HL-60 (cell line): ENCODE measurements around the gene USH2A.

Experiments used
- DNase-seq, 2 experiments: peaks; one replicate each; pipeline ENCODE4 v3.0.0-alpha.2; 2010 to 2020; ENCODE audit warnings: low read depth in 1 of 2, low spot score in 1 of 2
- H3K27ac ChIP-seq: fragments of 250-450 bp; sonication (Bioruptor Pico); replicated peaks from 2 replicates; pipeline ENCODE4 v1.5.1; 2020; ENCODE audit warnings: mild to moderate bottlenecking, moderate library complexity
- H3K27me3 ChIP-seq: fragments of 250-450 bp; sonication (Bioruptor Pico); 2 replicates; pipeline ENCODE4 v1.5.1; 2021; ENCODE audit warnings: mild to moderate bottlenecking, moderate library complexity; ENCODE audit not compliant: insufficient read depth, poor library complexity, severe bottlenecking
- H3K4me3 ChIP-seq: replicated peaks from 2 replicates; pipeline ENCODE4 v1.5.1; 2011; ENCODE audit warnings: mild to moderate bottlenecking, control low read depth, low read length; ENCODE audit not compliant: insufficient read depth
- GABPA ChIP-seq: IDR thresholded peaks from 2 replicates; pipeline ENCODE4 v1.6.1; 2012; ENCODE audit warnings: low read depth
- POLR2AphosphoS5 ChIP-seq: IDR thresholded peaks from 2 replicates; pipeline ENCODE4 v1.6.1; 2012; ENCODE audit warnings: low read depth
- SPI1 ChIP-seq: IDR thresholded peaks from 2 replicates; pipeline ENCODE4 v1.6.1; 2012; ENCODE audit warnings: low read depth, mild to moderate bottlenecking, borderline replicate concordance
- TF ChIP-seq, protein P1 (sequence below): IDR thresholded peaks from one replicate; pipeline ENCODE4 v1.5.1; 2011; ENCODE audit warnings: low read length, control low read depth, inconsistent platforms; ENCODE audit not compliant: insufficient read depth
- TF ChIP-seq, protein P2 (sequence below): IDR thresholded peaks from 2 replicates; pipeline ENCODE4 v1.6.1; 2012; ENCODE audit warnings: low read depth; ENCODE audit not compliant: insufficient replicate concordance

Gene USH2A

DNA sequence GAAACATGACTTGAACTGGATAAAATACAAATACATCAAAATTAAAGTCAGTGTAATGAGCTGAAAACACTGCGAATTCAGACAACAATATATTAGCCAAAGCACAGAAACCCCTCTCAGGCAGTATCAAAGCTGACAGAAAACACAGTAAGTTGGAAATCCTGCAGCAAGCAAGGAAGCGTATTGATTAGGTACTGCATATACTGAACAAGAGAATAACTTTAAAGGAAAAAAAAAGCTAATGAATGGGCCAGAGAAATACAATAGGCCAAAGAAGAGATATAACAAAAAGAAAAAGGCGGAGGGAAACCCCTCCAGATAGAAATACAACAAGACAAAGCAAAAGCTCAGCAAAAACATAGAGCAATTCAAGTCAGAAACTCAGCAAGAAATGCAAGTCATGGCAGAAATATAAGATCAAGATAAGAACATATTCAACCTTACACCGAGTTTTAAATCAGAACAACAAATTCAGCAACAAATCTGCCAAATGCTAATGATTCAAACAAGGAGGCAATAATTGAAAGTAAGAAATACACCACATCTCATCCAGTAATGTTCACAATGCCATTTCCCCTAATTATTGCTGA, 299.0 kb downstream of the USH2A start:
- TF ChIP-seq, protein P1, sequence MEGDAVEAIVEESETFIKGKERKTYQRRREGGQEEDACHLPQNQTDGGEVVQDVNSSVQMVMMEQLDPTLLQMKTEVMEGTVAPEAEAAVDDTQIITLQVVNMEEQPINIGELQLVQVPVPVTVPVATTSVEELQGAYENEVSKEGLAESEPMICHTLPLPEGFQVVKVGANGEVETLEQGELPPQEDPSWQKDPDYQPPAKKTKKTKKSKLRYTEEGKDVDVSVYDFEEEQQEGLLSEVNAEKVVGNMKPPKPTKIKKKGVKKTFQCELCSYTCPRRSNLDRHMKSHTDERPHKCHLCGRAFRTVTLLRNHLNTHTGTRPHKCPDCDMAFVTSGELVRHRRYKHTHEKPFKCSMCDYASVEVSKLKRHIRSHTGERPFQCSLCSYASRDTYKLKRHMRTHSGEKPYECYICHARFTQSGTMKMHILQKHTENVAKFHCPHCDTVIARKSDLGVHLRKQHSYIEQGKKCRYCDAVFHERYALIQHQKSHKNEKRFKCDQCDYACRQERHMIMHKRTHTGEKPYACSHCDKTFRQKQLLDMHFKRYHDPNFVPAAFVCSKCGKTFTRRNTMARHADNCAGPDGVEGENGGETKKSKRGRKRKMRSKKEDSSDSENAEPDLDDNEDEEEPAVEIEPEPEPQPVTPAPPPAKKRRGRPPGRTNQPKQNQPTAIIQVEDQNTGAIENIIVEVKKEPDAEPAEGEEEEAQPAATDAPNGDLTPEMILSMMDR, result no peak
- TF ChIP-seq POLR2AphosphoS5 (no peak), GABPA (no peak)
- H3K4me3 ChIP-seq, result no peak overlapping the region
- H3K27me3 ChIP-seq, result no peaks in the 10 kb centered on the region
- no peak overlapping the region for H3K27ac ChIP-seq
- DNase-seq, result no peak

DNA sequence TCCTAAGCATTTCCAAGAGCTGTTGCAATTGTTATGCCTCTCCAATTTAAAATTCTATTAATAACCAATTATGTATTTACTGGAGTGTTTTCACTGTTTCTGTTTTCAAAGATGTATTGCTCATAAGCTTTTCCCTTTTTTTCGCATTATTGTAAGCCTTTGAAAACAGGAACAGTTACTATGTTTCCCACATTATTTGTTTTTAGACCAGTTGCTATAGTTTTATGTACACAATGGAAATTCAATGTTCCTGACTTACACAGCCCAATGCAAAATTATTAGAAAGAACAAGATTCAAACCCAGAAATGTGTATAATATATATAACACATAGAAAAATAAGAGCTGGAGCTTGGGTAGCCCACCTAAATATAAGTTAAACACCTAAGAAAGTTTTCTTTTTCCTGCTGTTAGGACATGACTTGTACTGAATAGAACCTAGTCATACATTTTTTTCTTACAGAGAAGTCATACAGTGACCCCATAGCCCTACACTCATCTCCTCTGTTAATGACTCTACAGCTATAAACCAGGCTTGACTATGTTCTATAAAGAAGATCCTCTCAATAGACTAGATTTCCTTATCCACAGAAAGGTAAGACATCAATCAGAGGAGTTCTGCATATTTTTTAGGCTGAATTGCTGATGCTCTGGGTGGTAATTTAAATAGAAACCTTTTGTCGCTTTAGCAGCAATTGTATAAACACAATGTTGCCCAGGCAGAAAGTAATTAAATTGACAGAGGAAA, 299.6 kb downstream of the USH2A start:
- no peak overlapping the region for H3K27ac ChIP-seq
- H3K4me3 ChIP-seq, result no peak overlapping the region
- no peak for DNase-seq
- TF ChIP-seq SPI1, result no peak
- no peak for TF ChIP-seq POLR2AphosphoS5
- TF ChIP-seq, protein P2, sequence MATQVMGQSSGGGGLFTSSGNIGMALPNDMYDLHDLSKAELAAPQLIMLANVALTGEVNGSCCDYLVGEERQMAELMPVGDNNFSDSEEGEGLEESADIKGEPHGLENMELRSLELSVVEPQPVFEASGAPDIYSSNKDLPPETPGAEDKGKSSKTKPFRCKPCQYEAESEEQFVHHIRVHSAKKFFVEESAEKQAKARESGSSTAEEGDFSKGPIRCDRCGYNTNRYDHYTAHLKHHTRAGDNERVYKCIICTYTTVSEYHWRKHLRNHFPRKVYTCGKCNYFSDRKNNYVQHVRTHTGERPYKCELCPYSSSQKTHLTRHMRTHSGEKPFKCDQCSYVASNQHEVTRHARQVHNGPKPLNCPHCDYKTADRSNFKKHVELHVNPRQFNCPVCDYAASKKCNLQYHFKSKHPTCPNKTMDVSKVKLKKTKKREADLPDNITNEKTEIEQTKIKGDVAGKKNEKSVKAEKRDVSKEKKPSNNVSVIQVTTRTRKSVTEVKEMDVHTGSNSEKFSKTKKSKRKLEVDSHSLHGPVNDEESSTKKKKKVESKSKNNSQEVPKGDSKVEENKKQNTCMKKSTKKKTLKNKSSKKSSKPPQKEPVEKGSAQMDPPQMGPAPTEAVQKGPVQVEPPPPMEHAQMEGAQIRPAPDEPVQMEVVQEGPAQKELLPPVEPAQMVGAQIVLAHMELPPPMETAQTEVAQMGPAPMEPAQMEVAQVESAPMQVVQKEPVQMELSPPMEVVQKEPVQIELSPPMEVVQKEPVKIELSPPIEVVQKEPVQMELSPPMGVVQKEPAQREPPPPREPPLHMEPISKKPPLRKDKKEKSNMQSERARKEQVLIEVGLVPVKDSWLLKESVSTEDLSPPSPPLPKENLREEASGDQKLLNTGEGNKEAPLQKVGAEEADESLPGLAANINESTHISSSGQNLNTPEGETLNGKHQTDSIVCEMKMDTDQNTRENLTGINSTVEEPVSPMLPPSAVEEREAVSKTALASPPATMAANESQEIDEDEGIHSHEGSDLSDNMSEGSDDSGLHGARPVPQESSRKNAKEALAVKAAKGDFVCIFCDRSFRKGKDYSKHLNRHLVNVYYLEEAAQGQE, result no peak
- TF ChIP-seq, protein P1, result no peak
- no peak for TF ChIP-seq GABPA
- H3K27me3 ChIP-seq, result no peaks in the 10 kb centered on the region

GRCh38 chr1:216119600-216119999, 303.6 kb downstream of the USH2A start:
- no peaks in the 10 kb centered on the region for H3K27me3 ChIP-seq
- TF ChIP-seq, protein P1, result peak; percentile 42
- TF ChIP-seq POLR2AphosphoS5, result no peak
- TF ChIP-seq, protein P2, result no peak
- TF ChIP-seq GABPA, result no peak
- TF ChIP-seq SPI1, result no peak
- no peak overlapping the region for H3K27ac ChIP-seq
- DNase-seq, result peak in 1 of 2 experiments; percentile 5
- H3K4me3 ChIP-seq, result no peak overlapping the region

DNA sequence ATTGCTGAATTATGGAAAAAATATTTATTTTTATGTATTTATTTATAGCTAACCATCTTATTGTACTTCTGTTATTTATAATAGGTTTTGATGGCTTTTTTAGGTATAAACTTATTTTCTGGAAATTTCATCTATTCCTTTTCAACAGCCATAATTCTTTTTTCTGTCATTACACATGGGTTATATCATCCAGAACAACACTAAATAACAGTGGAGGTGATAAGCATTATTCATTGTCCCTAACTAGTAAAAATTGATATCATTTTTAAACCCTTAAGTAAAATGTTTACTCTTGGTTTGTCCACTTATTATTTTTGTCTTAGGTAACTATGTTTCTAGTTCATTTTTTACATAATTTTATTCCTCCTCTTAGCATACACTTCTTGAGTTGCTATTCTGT, 309.1 kb downstream of the USH2A start:
- no peaks in the 10 kb centered on the region for H3K27me3 ChIP-seq
- no peak overlapping the region for H3K4me3 ChIP-seq
- TF ChIP-seq GABPA, result no peak
- TF ChIP-seq, protein P1, result no peak
- TF ChIP-seq POLR2AphosphoS5, result no peak
- no peak for TF ChIP-seq SPI1
- TF ChIP-seq, protein P2, result no peak
- no peak for DNase-seq
- no peak overlapping the region for H3K27ac ChIP-seq
